Stimulated activated CD8-positive, alpha-beta memory T cell treated with anti-CD3 and anti-CD28 coated beads, Interleukin-4, amount 100 ng/mL, for 1 hour (primary cell): ENCODE measurements around the gene NCLN.
"Not testable (repeated sequence)": the region's sequence is repeated elsewhere in the genome, so short reads cannot be mapped to it uniquely, and the experiment has no call there.

ENCODE experiments used
- DNase-seq, 2 donors: peaks; one replicate each; pipeline ENCODE4 v3.0.0-alpha.2; 2020; ENCODE audit warnings: low read depth in 2 of 2, low spot score in 1 of 2

The NCLN gene

DNA sequence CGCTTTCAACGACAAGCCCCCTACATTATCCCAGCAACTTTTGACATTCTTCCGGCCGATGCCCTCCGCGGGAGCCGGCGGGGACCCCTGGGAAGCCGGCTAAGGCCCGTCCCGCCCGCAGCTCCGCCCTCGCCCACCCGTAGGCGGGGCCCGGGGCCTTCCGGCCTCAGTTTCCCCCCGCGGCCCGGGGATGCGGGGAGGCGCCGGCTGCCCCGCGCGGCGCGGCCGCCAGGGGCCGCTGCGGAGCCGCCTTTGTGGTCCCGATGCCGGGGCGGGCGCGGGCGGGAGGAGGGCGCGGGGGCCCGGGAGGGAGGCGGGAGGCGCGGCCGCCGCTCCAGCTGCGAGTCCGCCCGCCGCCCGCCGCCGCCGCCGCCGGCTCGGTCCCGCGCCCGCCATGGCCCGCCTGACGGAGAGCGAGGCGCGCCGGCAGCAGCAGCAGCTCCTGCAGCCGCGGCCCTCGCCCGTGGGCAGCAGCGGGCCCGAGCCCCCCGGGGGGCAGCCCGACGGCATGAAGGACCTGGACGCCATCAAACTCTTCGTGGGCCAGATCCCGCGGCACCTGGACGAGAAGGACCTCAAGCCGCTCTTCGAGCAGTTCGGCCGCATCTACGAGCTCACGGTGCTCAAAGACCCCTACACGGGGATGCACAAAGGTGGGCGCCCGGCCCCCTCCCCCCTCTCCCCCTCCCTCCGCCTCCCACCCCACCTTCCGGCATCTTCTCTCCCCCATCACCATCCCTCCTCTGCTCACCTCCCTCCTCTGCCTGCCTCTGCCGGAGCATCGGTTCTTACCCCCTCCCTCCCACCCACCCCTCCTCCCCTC lies 38.8 kb downstream of the NCLN start, which contains the start of gene CELF5:
Gene CELF5 (plus strand): TSS at position 316 of the 823 bp plus-strand sequence. CDS start 79 bp downstream, at position 395.
- DNase-seq: peak in 1 of 2 donors; percentile 38

GRCh38 chr19:3225169-3225485 lies 39.4 kb downstream of the NCLN start:
- DNase-seq: no peak

DNA sequence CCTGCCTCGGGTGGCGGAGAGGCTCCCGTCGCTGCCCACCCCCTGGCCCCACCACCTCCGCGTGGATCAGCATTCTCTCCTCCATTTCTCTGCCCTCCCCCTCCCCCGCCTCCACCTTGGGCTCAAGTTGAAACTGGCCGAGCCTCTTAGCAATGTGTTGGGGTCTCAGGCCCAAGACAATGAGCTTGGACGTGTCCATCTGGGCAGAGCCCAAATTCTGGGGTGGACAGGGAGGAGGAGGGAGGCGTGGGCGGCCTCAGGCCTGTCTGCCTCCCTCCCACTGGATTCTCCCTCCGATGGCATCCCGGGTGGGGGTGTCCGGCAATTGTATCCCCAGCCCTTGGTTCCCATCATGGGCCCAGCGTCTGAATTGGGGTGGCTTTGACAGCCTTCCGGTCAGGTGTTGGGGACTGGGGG lies 40.0 kb downstream of the NCLN start:
- DNase-seq: no peak

DNA sequence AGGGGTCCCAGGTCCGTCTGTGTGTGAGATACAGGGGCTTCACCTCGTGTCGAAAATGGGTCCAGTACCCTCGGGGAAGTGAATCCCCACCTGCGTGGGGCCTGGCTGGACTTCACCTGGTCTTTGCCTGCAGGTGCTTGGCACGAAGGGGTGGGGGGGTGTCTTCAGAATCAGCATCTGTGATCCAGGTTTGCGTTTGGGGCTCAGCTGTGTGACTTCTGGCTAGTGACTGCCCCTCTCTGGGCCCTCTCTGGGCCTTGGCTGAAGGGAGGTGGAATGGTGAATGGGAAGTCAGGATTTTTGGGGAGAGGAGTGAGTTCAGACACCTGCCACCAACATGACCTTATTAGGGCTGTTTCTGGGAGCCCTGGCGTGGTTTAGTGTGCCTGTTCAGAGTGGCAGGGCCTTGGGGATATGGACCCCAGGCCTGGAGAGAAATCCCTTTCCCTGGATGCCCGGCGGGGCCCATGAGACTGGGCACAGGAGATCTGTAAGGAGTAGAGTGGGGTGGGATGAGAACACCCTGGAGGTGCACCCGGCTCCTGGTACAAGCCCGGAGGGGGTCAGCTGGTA lies 41.4 kb downstream of the NCLN start:
- no peak for DNase-seq

DNA sequence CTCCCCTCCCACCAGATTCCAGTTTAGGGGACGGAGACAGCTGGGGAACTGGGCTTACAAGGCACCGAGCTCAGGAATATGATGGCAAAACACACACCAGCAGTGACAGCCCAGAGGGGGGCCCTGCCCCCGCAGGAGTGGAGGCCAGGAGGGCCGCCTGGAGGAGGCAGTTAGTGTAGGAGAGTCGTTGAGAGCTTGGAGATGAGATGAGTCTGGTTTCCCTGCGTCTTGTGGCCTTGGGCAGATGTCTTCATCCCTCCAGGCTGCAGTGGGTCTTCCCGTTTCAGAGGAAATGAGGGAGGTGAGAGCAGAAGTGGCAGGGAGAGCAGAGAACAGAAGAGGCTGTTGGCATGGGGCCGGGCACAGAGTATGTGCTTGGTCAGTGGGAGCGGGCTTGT lies 43.6 kb downstream of the NCLN start:
- DNase-seq: no peak

- DNase-seq: no peak
Observed at GRCh38 chr19:3229888-3230496, 44.3 kb downstream of the NCLN start.

DNA sequence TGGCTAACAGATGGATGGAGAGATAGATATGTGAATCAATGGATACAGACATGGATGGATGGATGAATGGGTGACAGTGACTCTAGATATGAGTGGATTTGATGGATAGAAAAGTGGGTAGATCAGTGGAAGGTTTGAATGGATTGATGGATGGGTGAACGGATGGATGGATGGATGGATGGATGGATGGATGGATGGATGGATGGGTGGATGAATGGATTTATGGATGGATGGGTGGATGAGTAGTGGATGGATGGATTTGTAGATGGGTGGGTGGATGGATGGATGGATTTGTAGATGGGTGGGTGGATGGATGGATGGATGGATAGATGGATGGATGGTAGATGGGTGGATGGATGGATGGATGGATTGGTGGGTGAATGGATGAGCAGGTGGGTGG lies 45.6 kb downstream of the NCLN start:
- no peak for DNase-seq

DNA sequence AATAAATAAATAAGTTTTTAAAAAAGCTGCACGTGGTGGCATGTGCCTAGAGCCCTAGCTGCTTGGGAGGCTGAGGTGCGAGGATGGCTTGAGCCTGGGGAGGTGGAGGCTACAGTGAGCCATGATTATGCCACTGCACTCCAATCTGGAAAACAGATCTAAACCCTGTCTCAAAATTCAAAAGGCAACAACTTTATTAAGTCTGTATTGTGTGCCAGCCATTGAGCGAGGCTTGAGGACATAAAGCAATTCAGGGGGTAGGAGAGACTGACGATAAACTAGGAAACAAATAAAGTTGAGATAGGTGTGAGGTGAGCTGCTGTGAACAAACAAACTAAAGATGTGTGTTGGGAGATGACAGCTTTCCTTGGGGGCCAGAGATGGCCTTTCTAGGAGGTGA lies 47.4 kb downstream of the NCLN start:
- no peak for DNase-seq

DNA sequence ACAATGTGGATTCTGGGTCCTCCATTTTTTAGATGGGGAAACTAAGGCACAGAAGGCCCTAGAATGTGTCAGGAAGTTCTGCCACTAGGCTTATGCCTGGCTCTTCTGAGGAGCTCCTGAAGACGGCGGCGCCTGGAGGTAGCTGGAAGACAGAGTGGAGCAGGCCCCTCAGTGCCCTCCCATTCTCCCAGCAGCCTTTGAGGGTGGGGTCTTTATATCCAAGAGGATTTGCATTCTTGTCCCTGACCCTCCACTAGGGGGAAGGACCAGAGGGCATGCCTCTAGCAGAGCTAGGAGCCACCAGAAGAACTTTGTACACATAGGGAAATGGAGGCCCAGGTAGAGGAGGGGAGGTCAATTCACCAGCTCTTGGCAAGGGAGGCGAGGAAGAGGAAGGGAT lies 48.1 kb downstream of the NCLN start:
- DNase-seq: no peak

- DNase-seq: no peak
Observed at GRCh38 chr19:3234800-3235199, 49.1 kb downstream of the NCLN start.

DNA sequence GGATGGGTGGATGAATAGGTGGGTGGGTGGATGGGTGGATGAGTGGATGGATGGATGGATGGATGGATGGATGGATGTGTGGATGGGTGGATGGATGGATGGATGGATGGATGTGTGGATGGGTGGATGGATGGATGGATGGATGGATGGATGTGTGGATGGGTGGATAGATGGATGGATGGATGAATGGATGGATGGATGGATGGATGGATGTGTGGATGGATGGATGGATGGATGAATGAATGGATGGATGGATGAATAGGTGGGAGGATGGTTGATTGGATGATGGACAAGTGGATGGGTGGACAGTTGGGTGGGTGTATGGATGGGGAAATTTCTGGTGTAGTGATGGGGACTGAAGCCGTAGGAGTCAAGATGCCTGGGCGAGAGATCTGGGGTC lies 49.9 kb downstream of the NCLN start:
- not testable (repeated sequence) for DNase-seq

DNA sequence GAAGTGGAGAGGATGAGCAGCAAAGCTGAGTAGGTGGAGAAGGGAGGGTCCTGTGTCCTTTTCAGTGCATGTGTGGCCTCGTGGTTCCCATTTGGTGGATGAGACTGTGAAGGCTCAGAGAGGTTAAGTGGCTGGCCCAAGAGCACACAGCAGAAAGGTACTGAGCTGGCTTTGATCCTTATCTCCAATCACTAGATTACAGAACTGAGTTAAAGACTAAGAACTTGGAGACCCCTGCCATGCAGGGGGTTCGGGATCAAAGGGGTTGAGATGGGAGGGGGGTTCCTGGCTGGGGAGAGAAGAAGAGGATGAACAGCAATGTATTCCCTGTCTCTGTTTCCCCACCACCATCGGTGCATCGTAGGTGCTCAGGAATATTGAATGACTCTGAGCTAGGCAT lies 50.5 kb downstream of the NCLN start:
- no peak for DNase-seq

GRCh38 chr19:3238066-3238561 lies 52.4 kb downstream of the NCLN start:
- no peak for DNase-seq

DNA sequence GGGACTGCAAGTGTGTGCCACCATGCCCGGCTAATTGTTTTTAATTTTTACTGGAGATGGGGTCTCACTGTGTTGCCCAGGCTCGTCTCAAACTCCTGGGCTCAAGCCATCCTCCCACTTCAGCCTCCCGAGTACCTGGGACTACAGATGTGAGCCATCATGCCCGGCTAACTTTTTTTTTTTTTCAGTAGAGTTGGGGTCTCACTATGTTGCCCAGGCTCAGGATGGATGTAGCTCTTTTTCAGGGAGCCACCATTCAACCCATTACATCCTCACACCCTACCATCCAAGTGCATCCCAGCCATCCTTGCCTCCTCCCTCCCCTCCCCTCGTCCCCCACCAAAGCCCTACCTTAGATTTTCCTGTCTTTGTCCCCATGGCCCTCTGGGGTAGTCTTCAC lies 53.6 kb downstream of the NCLN start:
- no peak for DNase-seq

DNA sequence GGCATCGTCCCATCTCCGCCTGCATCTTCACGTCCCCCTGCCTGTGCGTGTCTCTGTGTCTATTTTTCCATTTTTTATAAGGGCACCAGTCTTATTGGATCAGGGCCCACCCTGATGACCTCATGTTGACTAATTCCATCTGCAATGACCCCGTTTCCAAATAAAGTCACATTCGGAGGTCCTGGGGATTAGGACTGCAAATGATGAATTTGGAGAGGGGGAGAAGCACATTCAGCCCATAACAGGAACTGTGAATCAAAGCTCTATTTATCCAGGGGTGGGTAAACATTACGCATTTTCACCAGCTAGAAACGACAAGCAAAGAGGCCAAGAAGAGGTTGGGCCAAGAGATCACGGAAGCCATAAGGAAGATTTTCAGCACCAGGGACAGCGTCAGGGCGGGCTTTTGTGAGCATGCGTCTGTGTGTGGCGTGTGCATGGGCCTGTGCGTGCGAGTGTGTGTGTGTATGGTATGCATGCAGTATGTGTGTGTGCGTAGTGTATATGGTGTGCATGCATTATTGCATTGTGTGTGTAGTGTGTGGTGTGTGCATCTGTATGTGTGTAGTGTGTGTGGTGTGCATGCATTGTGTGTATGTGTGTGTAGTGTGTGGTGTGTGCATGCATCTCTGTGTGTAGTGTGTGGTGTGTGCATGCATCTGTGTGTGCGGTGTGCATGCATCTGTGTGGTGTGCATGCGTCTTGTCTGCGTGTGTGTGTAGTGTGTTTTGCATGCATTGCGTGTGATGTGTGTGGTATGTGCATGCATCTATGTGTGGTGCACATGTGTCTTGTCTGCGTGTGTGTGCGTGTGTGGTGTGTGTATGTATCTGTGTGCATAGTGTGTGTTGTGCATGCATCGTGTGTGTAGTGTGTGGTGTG lies 58.3 kb downstream of the NCLN start:
- no peak for DNase-seq

DNA sequence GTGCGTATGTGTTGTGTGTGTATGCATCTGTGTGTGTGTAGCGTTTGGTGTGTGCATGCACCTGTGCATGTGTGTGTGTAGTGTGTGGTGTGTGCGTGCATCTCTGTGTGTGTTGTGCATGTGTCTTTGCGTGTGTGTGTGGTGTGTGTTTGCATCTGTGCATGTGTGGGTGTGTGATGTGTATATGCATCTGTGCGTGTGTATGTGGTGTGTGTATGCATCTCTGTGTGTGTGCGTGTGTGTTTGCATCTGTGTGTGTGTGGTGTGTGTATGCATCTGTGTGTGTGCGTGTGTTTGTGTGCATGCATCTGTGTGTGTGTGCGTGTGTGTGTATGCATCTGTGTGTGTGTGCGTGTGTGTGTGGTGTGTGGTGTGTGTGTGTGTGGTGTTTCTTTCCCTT lies 59.3 kb downstream of the NCLN start:
- no peak for DNase-seq

DNA sequence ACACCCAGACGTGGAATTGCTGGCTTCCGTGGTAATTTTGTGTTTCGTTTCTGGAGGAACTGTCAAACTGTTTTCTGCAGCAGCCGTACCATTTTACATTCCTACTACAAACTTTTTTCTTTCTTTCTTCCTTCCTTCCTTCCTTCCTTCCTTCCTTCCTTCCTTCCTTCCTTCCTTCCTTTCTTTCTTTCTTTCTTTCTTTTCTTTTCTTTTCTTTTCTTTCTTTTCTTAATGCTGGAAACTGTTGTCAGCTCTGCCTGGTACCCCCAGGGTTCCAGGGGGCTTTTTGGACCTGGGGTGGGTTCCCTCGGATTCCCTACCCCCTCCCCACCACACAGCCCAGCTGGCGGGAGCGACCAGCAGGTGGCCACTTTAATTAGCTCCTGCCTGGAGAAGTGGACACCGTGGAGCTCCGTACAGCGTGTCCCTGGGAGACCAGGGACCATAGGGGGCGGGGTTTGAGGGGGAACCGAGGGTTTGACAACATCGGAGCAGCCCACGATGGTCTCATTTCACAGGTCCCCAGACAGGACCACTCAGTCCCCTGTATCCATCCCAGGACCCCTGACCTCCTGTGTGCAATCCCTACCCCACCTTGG lies 63.1 kb downstream of the NCLN start:
- DNase-seq: no peak

- no peak for DNase-seq
Observed at GRCh38 chr19:3249408-3249807, 63.7 kb downstream of the NCLN start.

- DNase-seq: no peak
Observed at GRCh38 chr19:3250675-3251074, 64.9 kb downstream of the NCLN start.

GRCh38 chr19:3251229-3251628 lies 65.5 kb downstream of the NCLN start:
- DNase-seq: no peak

DNA sequence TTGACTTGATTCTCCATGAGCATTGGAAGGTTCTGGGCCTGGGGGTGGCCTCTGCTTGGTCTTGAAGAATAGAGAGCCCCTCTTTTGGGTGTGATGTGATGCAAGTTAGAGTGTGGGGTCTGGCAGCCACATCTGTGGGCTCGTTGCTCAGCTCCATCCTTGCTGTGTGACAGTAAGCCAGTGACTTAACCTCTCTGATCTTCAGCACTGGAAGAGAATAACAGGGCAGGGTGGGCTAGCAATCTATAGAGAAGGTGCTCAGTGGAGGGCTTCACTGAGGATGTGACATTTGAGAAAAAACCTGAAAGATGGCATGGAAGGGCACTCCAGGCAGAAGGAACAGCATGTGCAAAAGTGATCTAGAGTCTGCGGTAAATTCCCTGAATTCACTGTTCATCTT lies 66.9 kb downstream of the NCLN start:
- DNase-seq: no peak
